ENCODE measurements around the gene DDX5. TPM values are rescaled to one million over a fixed set of nuclear protein-coding genes. Genes with fewer than 3 reads are reported as not detected.

The DDX5 gene
- total RNA-seq, 1 experiment from 2014 or later, result 402 TPM

DNA sequence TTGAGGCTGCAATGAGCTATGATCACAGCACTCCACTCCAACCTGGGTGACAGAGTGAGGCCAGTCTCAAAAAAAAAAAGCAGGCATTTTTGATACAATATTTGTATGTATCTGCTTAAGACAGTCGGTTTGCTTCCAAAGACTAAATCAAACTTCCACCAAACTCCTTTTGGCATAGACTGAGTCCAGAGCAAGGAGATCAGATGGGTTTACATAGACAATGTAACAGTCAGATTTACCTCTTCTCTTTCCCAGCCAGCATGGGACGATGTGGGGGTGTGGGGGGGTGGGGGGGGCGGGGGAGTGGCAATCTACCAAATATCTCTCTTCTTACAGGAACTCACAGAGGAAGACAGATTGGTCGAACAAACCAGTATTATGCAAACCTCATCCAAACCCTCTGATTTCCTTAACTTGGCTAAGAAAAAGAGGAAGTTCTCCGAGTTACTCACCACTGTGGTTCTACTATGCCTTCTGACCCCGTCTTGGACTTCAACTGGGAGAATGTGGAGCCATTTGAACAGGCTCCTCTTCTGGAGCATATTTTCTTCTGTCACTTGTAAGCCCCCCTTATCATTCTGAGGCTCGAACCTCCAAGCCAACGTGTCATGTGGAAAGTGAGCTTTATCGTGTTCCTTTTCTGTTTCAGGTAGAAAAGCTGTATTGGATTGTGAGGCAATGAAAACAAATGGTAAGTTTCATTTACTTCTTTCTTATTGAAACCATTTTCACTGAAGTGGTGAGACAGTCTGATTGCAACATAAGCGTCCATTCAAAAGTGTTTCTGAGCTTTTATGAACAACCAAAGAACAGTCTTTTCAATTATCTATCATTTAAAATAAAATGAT lies 57.2 kb downstream of the DDX5 start, which contains the start of gene MILR1:
Gene MILR1, plus strand, starts transcription at position 451 of the 848 bp plus-strand sequence. Its CDS starts 54 bp downstream, at position 505.
- Histone ChIP-seq H3K4me3 (peak within 1 kb of the TSS; percentile 55), H3K4me1 (replicated peaks; ENCODE audit: insufficient read depth) (peaks cover 44% of the 10 kb centered on the region), H3K79me2 (ENCODE audit: low read depth) (peaks cover 15% of the 10 kb centered on the region), H3K36me3 (ENCODE audit: low read depth) (peaks cover 21% of the 10 kb centered on the region), H2AFZ (peak within 1 kb of the TSS; percentile 67; the same call in 1 of the 2 replicates), H4K20me1 (ENCODE audit: insufficient read depth) (no peaks in the 10 kb centered on the region), H3K27ac (peak within 1 kb of the TSS; percentile 98), H3K9me3 (ENCODE audit: insufficient read depth, low read depth) (no peaks in the 10 kb centered on the region; the same call in 1 of the 2 replicates), H3K27me3 (ENCODE audit: insufficient read depth, low read depth) (no peaks in the 10 kb centered on the region), H3K9me2 (ENCODE audit: insufficient read depth) (no peaks in the 10 kb centered on the region), H3K4me2 (peak within 1 kb of the TSS; percentile 87), H3F3A (ENCODE audit: insufficient read depth, low read depth) (peaks cover 36% of the 10 kb centered on the region)
- BruUV-seq (replicated peaks), result no TSS peak
- intact Hi-C loops (cut with micrococcal nuclease; ENCODE audit: unreplicated experiment), result no loop called here
- TF ChIP-seq CTCF (conservative IDR thresholded peaks at IDR 0.05) (no peak), EZH2 (IDR thresholded peaks at IDR 0.05; ENCODE audit: low read depth) (no peak)
- ChIA-PET POLR2A (ENCODE audit: unreplicated experiment) (interaction anchor here (0.6 kb wide), 1 partner anchor 29 kb away, joined by 4 read pairs; no protein-coding TSS in a partner anchor), CTCF (interaction anchor here (0.5 to 0.8 kb wide), 4 partner anchors 33 to 677 kb away, joined by 3 to 5 read pairs (median 3); partner anchors contain the start of gene CEP95)
- peak; percentile 39 to 97 for DNase-seq

Small RNAs within 50 kb of the gene (microRNA-seq; reads per million reads assigned to microRNA genes)
- gene MIR3064 (ENCODE audit: borderline number of aligned reads, borderline replicate concordance), result 9.4 reads per million, percentile 16 among the genes with 10 or more reads in this experiment
- not detected for gene MIR5047 (ENCODE audit: borderline number of aligned reads, borderline replicate concordance)

Other genes starting within 250 kb of the DDX5 start
- gene TEX2, start 243.0 kb downstream of the DDX5 start, total RNA-seq (2021), result 24.0 and 27.9 TPM in 2 replicates
- gene PECAM1, start 115.4 kb downstream of the DDX5 start, total RNA-seq (2021), result 0.80 and 1.5 TPM in 2 replicates
- 22.9 and 25.6 TPM in 2 replicates for gene MILR1, start 57.2 kb downstream of the DDX5 start, total RNA-seq (2021)
- gene POLG2, start 9.2 kb downstream of the DDX5 start, total RNA-seq (2021), result 23.3 and 32.7 TPM in 2 replicates
- 56.0 and 57.2 TPM in 2 replicates for gene CEP95, start 688 bp upstream of the DDX5 start, total RNA-seq (2021)
- gene SMURF2, start 156.0 kb upstream of the DDX5 start, total RNA-seq (2021), result 41.4 and 57.6 TPM in 2 replicates

Measured in PC-9 (cell line).